KMS-11 (cell line): ENCODE results near the gene ATP8A2.

Experiments used
- H2AFZ ChIP-seq: fragments of 200-600 bp; sonication (generic); 2 replicates; pipeline ENCODE4 v1.6.1; 2016; ENCODE audit warnings: antibody characterized with exemption, mixed run types, low read depth
- H3K27ac ChIP-seq: fragments of 200-600 bp; sonication (generic); 2 replicates; pipeline ENCODE4 v1.6.1; 2016; ENCODE audit warnings: mild to moderate bottlenecking, mixed run types
- H3K27me3 ChIP-seq: fragments of 200-600 bp; sonication (generic); 2 replicates; pipeline ENCODE4 v1.6.1; 2017; ENCODE audit warnings: mild to moderate bottlenecking, low read depth, mixed run types, moderate library complexity; ENCODE audit not compliant: insufficient read depth
- H3K36me3 ChIP-seq: fragments of 200-600 bp; sonication (generic); 2 replicates; pipeline ENCODE4 v1.6.1; 2017; ENCODE audit warnings: mild to moderate bottlenecking, mixed run types; ENCODE audit not compliant: insufficient read depth
- H3K4me1 ChIP-seq: fragments of 200-600 bp; sonication (generic); 2 replicates; pipeline ENCODE4 v1.6.1; 2016; ENCODE audit warnings: mild to moderate bottlenecking, low read depth, mixed run types; ENCODE audit not compliant: poor library complexity, severe bottlenecking
- H3K4me2 ChIP-seq: fragments of 200-600 bp; sonication (generic); 2 replicates; pipeline ENCODE4 v1.7.0; 2016; ENCODE audit warnings: mild to moderate bottlenecking, mixed run types
- H3K4me3 ChIP-seq: fragments of 200-600 bp; sonication (generic); IDR thresholded peaks from 2 replicates; pipeline ENCODE4 v1.6.1; 2017; ENCODE audit warnings: low read depth, low read length, mixed read lengths; ENCODE audit not compliant: insufficient read depth
- H3K79me2 ChIP-seq: fragments of 200-600 bp; sonication (generic); 2 replicates; pipeline ENCODE4 v1.6.1; 2016; ENCODE audit warnings: low read depth, mixed run types; ENCODE audit not compliant: insufficient read depth
- H3K9ac ChIP-seq: fragments of 200-600 bp; sonication (generic); 2 replicates; pipeline ENCODE4 v1.6.1; 2016; ENCODE audit warnings: mild to moderate bottlenecking, mixed run types
- H4K20me1 ChIP-seq: fragments of 200-600 bp; sonication (generic); 2 replicates; pipeline ENCODE4 v1.6.1; 2016; ENCODE audit warnings: mild to moderate bottlenecking, mixed run types; ENCODE audit not compliant: insufficient read depth
- TF ChIP-seq, protein P1 (sequence below): fragments of 200-600 bp; sonication (generic); conservative IDR thresholded peaks from 2 replicates; pipeline ENCODE4 v1.6.1; 2017; ENCODE audit warnings: low read depth, mild to moderate bottlenecking, antibody characterized with exemption, low read length, moderate library complexity, mixed read lengths

The ATP8A2 gene

DNA sequence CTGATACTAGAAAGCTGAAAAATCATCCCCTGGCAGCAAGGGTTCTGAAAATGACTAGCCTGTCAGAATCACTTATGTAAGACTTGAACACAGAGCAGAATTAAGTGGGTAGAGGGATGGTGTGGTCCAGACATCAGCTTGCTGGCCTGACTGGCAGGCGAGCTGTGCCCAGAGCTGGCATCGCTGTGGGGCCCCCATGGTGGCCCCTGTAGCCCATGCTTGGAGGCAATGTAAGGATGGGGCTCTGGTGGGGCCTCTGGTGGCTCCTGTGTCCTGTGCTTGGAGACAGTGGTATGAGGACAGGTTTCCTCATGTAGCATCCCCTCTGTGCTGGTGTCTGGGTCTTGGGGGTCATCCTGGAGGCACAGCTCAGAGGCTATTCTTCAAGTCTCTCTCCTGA lies 347.9 kb downstream of the ATP8A2 start:
- TF ChIP-seq, protein P1, sequence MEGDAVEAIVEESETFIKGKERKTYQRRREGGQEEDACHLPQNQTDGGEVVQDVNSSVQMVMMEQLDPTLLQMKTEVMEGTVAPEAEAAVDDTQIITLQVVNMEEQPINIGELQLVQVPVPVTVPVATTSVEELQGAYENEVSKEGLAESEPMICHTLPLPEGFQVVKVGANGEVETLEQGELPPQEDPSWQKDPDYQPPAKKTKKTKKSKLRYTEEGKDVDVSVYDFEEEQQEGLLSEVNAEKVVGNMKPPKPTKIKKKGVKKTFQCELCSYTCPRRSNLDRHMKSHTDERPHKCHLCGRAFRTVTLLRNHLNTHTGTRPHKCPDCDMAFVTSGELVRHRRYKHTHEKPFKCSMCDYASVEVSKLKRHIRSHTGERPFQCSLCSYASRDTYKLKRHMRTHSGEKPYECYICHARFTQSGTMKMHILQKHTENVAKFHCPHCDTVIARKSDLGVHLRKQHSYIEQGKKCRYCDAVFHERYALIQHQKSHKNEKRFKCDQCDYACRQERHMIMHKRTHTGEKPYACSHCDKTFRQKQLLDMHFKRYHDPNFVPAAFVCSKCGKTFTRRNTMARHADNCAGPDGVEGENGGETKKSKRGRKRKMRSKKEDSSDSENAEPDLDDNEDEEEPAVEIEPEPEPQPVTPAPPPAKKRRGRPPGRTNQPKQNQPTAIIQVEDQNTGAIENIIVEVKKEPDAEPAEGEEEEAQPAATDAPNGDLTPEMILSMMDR = no peak
- no peak overlapping the region for H2AFZ ChIP-seq
- H3K9ac ChIP-seq = no peak overlapping the region
- no peaks in the 10 kb centered on the region for H3K79me2 ChIP-seq
- H3K27ac ChIP-seq = no peak overlapping the region
- H3K27me3 ChIP-seq = no peaks in the 10 kb centered on the region
- H4K20me1 ChIP-seq = no peaks in the 10 kb centered on the region
- no peak overlapping the region for H3K4me3 ChIP-seq
- no peaks in the 10 kb centered on the region for H3K4me1 ChIP-seq
- no peak overlapping the region for H3K4me2 ChIP-seq
- H3K36me3 ChIP-seq = no peaks in the 10 kb centered on the region

DNA sequence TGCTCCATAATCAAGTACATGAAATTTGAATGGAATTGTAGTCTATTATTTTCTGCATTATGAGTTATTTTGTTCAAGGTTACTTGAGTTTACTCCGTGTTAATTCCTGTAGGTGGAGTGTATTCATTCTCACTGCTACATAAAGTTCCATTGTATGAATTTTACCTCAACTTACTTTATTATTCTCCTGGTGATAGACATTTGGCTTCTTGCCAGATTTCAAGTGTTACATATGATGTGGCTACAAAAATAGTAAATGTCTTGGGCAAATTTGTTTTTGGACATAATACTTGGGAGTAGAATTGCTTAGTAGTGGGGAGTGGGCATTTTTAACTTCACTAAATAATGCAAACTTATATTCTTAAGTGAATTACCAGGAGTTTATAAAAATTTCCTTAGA lies 351.1 kb downstream of the ATP8A2 start:
- no peaks in the 10 kb centered on the region for H3K36me3 ChIP-seq
- no peak overlapping the region for H3K4me3 ChIP-seq
- H3K4me1 ChIP-seq = peaks cover 8% of the 10 kb centered on the region
- H3K27ac ChIP-seq = no peak overlapping the region
- H3K27me3 ChIP-seq = no peaks in the 10 kb centered on the region
- no peaks in the 10 kb centered on the region for H3K79me2 ChIP-seq
- H4K20me1 ChIP-seq = no peaks in the 10 kb centered on the region
- TF ChIP-seq, protein P1 = no peak
- H3K9ac ChIP-seq = no peak overlapping the region
- H3K4me2 ChIP-seq = no peak overlapping the region
- no peak overlapping the region for H2AFZ ChIP-seq

DNA sequence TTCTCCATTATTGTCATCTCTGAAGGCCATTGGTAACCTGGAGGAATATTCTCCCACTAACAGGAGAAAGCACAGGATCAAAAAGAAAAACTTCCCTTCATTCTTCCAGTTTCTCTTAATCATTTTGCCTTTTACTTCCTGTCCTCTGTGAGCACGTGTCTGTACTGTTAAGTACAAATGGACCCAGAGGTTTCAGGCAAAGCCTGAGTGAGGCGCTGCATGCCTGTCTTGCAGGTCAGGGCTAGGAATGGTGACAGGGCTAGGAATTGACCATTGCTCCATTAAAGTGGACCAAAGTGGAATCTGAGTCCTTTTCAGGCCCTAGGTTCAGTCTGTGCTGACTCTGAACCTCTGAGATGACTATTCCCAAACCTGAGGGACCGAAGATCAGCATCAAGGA lies 353.3 kb downstream of the ATP8A2 start:
- no peak overlapping the region for H3K9ac ChIP-seq
- no peaks in the 10 kb centered on the region for H3K36me3 ChIP-seq
- H3K27ac ChIP-seq = no peak overlapping the region
- no peaks in the 10 kb centered on the region for H3K27me3 ChIP-seq
- H3K4me3 ChIP-seq = no peak overlapping the region
- H3K4me2 ChIP-seq = no peak overlapping the region
- TF ChIP-seq, protein P1 = no peak
- peaks cover 30% of the 10 kb centered on the region for H3K4me1 ChIP-seq
- no peak overlapping the region for H2AFZ ChIP-seq
- H3K79me2 ChIP-seq = no peaks in the 10 kb centered on the region
- H4K20me1 ChIP-seq = no peaks in the 10 kb centered on the region

DNA sequence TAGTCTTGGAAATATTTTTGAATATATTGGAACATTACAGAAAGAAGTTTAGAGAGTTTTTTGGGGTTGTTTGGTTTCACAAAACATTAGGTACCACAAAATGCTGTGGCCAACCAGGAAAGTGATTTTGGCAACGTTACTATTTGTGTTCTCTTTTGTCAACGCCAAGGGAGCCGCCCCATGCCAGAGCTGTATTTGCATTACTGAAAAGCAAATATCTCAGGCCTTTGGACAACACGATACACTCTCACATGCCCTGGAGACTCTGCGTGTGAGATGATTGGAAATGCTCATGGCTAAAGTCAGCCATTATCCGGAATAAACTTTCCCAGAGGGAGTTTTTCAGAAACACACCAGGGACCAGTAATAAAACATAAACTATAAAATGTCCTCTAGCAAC lies 355.5 kb downstream of the ATP8A2 start:
- H3K4me1 ChIP-seq = peaks cover 37% of the 10 kb centered on the region
- TF ChIP-seq, protein P1 = no peak
- H3K27ac ChIP-seq = no peak overlapping the region

More for the DNA sequence above, 355.5 kb downstream of the ATP8A2 start:
- no peak overlapping the region for H3K9ac ChIP-seq
- H3K4me3 ChIP-seq = no peak overlapping the region
- no peaks in the 10 kb centered on the region for H3K27me3 ChIP-seq
- H3K36me3 ChIP-seq = no peaks in the 10 kb centered on the region
- no peaks in the 10 kb centered on the region for H3K79me2 ChIP-seq
- H2AFZ ChIP-seq = no peak overlapping the region
- peak overlapping the region; percentile 91; the same call in 1 of the 2 replicates for H3K4me2 ChIP-seq
- H4K20me1 ChIP-seq = no peaks in the 10 kb centered on the region
